HG02678 (cell line): ENCODE measurements around the gene TDRD7.

Experiments used
- ATAC-seq: cut with Tn5 transposase; IDR thresholded peaks from one replicate; pipeline ENCODE4 v1.9.1; 2021; ENCODE audit warnings: mild to moderate bottlenecking, moderate library complexity; ENCODE audit not compliant: unreplicated experiment

The TDRD7 gene

DNA sequence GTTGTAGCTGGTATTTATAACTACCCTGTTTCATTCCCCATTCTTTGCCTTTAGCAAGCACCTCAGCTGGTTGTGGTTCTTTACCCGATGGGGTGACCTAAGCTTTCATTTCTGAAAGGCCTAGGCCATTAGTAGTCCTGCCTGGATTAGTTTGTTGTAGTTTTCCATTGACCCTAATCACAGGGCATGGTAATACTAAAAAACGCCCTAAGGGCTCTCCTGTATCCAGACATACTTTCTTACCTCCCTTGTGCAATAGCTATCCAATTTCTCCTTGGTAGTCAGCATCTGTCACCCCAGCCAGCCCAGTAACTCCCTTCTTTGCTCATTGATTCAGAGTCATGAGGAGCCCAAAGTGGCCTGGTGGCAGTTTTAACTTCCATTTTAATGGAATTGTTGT, 113.6 kb downstream of the TDRD7 start:
- ATAC-seq = no peak

DNA sequence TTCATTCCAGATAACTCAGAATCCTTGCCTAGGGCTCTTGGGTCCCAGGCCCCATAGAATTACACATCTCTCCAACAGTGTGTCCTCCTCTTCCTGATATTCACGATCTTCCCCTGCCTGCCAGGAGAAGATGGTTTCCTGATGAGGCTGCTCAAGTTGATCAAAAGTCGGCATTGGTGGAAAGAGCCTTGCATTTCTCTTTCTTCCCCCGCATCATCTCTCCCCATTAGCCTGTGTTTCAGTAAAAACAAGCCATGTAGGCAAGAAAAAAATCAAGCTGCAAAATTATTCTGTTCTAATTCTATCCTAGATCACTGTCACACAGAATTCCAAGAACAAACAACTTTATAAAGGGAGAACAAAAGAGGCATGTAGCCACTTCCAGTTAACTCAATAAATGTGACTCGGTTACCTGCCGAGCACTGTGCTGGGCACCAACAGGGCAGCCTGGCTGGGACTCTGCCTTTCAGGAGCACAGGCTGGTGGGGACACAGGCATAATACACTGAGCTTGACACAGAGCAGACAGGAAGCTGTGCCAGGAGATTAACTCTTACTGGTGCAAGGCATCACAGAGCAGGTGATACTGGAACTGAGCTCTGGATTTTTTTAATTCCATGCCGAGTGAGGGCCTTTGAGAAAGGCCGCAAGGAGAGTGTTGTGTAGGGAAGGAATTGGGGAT, 115.1 kb downstream of the TDRD7 start:
- ATAC-seq = no peak

DNA sequence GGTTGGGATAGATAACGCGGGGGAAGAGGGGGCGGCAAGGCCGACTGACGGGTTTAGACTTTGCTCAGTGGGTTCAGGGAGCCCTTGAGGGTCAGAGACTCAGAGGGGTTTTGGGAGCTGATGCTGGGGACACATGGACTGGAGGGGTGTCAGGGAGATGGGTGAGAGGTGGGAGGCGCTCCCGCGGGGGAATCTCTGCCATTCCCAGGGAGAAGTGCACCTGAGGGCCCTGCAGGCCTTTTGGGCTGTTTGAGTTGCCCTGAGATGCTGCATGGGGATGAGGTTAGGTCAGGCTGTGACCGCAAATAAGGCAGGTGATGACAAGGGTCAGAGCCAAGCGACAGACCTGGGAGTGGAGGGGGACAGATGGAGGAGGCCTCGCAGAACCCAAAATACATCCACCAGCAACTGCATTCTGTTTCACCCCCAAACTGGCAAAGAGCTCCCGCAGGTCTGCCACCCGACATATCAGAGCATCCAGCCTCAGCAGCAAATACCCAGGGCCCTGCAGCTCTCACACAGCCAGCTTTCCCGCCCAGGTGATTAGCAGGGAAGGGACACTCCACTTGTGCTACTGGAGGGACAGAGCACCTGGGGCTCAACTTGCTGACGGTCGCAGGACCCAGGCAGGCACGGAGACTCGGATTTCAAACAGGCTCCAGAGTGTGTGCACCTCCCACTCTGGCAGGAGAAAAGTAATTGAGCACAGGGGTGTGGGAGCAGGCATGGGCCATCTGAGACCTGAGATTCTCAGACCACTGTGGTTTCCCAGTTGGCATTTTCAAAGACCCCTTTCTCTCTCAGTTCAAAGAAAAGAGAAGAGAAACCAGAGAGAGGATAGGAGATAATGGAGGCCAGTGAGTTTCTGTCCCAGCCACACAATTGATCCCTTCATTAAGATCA, 116.0 kb downstream of the TDRD7 start:
- ATAC-seq = no peak

DNA sequence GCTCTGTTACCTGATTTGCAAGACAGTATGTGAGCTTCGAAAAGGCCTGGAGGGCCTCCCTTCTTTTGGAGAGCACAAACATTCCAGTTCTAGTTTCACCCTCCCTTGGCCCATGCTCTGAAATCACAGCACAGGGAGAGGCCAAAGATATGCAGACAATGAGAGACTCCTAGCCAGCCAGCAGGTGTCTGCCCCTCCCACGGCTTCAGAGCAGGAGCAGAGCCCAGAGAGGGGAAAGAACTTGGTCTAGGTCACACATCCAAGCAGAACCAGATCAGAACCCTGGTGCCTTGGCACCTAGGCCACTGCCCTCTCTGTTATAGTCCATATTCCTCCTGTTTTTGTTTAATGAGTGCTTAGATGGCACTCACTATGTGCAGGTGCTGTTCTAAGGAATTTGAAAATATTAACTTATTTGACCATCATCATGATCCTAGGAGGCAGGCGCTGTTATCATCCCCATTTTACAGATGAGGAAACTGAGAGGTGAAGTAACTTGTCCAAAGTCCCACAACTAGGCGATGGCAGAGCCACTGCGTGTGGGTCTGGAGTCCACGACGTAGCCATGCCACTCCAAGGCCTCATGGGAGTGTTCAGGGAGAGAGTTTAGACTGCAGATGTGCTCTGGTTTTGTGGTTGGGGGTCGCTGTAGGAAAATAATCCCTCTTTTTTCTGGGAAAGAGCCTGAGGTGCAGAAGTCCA, 116.8 kb downstream of the TDRD7 start:
- no peak for ATAC-seq

DNA sequence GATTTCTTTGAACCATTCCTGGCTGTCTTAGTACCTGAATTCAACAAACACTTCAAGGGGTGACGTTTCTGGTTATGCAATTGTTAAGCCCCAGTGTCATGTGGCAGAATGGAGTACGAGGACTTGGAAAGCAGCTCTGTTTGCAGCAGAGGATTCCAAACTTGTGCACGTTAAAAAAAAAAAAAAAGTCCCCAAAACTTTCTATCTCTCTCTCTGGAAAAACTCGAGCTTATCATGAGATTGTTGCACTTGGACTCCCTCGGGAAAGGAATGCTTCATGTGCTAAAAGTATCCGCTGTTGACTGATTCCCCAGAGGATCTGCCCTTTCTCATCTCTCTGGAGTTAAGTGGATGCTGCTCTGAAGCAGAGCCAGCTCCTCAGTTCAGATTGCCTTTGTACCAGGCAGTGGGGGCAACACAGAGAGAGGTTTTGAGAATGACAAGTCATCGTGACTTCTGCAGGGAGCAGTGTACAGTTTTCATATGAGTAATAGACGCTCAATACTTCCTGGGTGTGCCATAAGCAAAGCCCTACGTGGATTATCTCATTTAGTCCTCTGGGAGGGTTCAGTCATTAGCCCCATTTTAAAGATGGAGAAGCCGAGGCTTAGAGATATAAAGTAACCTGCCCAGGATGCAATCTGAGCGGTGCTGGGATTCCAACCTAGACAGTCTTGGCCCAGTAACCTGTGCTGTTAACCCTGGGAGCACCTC, 117.6 kb downstream of the TDRD7 start:
- peak; percentile 74 for ATAC-seq

DNA sequence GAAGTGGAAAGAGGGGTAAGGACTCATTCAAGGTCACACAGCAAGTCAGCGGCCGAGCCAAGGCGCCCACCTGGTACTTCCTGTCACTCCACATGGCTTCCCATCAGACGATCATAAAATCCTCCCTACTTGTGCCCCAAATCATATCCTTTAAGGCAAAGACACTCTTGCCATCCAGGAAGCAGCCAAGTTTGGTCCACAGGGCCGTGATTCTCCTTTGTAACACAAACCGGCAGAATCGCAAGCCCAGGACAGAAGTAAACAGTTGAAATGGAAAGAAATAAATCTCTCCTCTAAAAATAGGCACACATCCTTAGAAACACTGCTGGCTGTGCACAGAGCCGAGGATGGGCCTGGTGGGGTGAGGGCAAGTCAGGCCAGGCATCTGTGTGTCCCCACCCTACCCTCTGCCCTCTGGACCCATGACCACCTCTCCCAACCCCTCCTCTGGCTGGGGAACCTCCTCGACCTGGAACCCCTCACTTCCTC, 120.0 kb downstream of the TDRD7 start:
- no peak for ATAC-seq

DNA sequence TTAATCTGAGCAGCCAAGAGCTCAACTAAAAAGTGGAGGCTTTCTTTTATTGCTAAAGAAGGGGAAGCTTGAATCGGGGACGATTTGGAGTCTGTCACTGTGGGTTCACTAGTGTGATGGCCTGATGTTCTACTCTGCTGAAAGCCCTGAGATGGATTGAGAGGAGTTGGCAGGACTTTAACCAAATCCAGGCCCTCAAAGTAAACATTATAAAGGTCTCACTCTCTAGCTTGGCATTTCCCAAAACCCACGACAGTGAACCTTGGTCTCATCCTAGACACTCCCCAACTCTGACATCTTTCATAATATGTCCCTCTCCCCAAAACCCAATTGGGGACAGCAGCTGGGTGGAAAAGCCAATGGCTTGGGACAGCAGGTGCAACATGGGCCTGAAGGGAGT, 122.3 kb downstream of the TDRD7 start:
- no peak for ATAC-seq

DNA sequence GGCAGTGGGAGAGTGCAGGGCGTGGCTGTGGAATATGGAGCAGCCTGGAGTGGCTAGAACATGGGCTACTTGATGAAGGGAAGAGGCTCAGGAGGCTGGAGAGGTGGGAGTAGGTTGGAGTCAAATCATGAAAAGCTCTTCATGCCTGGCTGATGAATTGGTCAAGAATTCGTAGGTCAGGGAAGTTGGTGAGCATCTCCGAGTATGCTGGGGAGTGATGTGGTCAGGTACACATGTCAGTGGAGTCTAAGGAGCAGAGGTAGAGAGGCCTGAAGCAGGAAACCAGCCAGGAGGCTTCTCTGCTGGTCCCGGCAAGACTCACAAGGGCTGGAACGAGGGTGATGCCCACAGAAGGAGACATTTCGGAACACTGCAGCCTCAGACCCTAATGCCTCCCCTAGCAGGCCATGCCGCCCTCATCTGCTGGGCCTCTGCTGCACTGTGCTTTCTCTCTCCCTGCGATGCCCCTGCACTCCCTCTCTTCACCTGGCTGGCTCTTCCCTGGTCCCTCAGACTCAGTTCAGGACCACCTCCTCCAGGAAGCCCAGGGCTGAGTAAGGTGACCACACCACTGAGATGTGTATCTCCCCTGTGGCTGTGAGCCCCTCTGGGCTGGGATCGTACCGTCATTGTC, 123.2 kb downstream of the TDRD7 start:
- ATAC-seq = no peak

DNA sequence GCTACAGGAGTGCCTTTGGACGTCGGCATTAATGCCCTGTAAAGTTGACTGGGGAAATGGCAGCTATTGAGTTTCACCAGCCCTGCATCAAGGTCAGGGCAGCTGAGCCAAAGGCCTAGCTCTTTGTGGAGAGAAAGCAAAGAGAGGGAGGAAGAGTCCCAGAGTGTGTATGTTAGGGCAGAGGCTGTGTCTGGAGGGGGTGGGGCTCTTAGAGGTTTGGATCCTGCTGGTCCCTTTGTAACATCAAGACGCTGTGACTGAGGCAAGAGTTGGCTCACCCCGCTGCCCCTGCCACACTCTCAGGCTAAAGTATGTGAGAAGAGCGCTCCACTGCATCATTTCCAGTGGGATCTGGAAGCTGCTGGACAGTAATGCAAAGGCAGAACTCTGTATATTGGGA, 123.9 kb downstream of the TDRD7 start:
- no peak for ATAC-seq

DNA sequence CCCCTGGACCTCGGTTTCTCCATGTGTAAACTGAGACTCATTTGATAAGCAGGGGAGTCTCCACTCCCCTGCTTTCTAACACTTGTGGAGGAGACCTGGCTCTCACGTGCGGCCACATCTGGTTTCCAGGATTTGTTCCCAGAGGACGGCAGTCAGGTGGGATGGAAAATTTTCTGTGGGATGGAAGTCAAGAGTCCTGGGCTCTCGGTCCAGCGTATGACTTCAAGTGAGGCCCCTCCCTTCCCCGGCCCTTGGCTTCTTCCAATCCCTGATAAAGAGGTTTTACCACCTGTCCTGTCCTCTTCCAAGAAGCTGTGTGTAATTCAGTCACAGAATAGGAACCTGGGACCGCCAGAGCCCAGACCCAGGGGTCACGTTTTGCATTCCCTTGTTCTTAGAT, 124.6 kb downstream of the TDRD7 start:
- ATAC-seq = no peak

DNA sequence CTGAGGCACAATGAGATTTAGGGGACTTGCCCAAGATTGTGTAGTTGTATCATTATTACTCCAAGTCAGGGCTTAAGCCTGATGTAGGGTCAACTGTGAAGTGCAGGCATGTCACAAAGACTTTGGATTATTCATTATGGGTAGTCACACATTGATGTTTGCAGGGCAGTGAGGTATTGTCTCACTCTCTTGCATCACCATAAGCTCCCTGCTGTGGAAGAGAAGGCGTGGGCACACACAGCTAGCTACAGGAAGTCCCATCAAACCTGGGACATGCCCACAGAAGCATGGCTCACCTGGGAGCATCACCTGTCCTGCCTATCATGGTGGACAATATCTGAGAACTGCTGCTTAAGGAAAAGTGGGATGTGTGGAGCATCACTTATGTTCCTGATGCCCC, 131.7 kb downstream of the TDRD7 start:
- no peak for ATAC-seq

DNA sequence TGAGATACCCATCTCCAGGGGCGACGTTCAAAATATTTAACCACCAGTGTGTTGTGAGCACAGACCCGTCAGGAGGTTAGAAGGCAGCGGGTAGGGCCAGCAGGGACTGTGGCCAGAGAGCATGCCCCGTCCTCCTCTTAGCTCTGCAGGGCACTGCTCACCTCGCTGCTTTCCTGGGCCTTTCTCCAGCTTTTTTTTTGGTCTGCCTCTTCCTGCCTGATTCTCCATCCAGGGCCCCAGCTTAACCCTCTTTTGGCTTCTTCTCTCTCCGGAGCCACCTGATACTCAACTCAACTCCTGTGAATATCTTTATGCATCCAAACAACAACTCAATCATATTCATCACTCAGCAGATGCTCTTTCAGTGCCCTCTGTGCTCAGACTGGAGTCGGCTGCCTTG, 133.6 kb downstream of the TDRD7 start:
- ATAC-seq = no peak
